Measurements from ENCODE around the gene SPRR5. TPM values are rescaled to one million over a fixed set of nuclear protein-coding genes. Genes with fewer than 3 reads are reported as not detected.

The SPRR5 gene
- total RNA-seq, 1 donor, result not detected

DNA sequence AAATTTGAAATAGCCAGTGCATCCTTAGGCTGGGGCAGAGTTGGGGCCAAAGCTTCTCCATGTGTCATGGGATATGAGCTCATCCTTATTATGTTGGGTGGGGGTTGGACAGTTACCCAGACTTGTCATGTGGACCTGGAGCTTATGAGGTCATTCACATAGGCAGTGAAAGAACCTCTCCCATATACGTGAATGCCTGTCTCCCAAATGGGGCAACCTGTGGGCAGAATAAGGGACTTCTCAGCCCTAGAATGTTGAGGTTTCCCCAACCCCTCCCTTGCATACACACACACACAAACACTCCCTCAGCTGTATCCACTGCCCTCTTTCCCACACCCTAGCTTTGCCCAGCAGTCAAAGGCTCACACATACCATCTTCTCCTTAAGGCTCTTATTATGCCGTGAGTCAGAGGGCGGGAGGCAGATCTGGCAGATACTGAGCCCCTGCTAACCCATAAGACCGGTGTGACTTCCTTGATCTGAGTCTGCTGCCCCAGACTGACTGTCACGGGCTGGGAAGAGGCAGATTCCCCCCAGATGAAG, 40.9 kb upstream of the SPRR5 start:
- TF ChIP-seq, protein P1, sequence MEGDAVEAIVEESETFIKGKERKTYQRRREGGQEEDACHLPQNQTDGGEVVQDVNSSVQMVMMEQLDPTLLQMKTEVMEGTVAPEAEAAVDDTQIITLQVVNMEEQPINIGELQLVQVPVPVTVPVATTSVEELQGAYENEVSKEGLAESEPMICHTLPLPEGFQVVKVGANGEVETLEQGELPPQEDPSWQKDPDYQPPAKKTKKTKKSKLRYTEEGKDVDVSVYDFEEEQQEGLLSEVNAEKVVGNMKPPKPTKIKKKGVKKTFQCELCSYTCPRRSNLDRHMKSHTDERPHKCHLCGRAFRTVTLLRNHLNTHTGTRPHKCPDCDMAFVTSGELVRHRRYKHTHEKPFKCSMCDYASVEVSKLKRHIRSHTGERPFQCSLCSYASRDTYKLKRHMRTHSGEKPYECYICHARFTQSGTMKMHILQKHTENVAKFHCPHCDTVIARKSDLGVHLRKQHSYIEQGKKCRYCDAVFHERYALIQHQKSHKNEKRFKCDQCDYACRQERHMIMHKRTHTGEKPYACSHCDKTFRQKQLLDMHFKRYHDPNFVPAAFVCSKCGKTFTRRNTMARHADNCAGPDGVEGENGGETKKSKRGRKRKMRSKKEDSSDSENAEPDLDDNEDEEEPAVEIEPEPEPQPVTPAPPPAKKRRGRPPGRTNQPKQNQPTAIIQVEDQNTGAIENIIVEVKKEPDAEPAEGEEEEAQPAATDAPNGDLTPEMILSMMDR (IDR thresholded peaks at IDR 0.05; ENCODE audit: insufficient read depth, low read length), result no peak
- peak; percentile 47 for DNase-seq (ENCODE audit: low read depth)
- H3K4me3 ChIP-seq (ENCODE audit: low read depth, low read length), result no peak overlapping the region

DNA sequence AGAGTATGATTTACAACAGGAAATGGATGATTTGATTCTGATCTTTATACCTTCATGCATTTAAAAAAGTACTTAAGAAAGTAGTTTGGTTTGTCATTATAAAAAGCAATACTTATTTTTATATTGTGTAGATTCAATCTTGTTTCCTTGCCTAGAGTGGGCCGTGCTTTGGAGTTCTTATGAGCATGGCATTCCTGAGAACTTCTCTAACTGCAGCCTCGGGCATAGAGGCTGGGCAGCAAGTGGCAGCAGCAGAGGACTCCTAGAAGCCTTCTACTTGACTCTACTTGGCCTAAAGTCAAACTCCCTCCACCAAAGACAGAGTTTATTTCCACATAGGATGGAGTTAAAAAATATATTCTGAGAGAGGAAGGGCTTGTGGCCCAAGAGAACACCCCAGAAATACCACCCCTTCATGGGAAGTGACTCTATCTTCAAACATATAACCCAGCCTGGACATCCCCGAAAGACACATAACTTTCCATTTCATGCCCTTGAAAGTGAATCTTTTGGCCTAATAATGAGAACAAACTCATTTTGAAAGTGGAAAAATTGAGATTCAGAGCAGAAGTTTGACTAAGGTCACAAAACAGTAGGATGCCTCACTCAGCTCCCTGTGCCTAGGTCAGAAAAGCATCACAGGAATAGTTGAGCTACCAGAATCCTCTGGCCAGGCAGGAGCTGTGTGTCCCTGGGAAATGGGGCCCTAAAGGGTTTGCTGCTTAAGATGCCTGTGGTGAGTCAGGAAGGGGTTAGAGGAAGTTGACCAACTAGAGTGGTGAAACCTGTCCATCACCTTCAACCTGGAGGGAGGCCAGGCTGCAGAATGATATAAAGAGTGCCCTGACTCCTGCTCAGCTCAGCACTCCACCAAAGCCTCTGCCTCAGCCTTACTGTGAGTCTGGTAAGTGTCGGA, 39.1 kb upstream of the SPRR5 start, which contains the start of gene IVL:
IVL (plus strand) TSS at position 861 of the 916 bp plus-strand sequence. CDS start 1,252 bp downstream, outside the sequence.
- TF ChIP-seq, protein P1 (IDR thresholded peaks at IDR 0.05; ENCODE audit: insufficient read depth, low read length), result no peak
- no peak within 1 kb of the TSS for H3K4me3 ChIP-seq (ENCODE audit: low read depth, low read length)
- DNase-seq (ENCODE audit: low read depth), result no peak

DNA sequence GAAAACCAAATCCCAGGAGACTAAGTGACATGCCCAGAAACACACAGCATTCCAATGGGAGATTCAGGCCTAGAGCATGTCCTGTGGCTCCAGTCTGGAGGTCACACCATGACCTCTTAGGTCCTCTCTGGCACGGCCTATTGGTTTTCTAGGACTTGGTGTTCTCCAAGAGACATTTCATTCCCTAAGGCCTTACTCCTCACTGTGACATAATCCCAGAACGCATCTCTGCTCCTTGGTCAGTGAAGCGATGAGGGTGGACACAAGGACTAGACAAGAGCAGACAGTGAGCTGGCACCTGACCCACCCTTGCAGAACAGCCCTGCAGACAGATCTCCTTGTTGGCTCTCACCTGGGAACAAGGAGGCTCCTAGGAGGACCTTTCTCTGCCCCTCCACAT, 37.8 kb upstream of the SPRR5 start:
- TF ChIP-seq, protein P1 (IDR thresholded peaks at IDR 0.05; ENCODE audit: insufficient read depth, low read length), result no peak
- no peak overlapping the region for H3K4me3 ChIP-seq (ENCODE audit: low read depth, low read length)
- no peak for DNase-seq (ENCODE audit: low read depth)

DNA sequence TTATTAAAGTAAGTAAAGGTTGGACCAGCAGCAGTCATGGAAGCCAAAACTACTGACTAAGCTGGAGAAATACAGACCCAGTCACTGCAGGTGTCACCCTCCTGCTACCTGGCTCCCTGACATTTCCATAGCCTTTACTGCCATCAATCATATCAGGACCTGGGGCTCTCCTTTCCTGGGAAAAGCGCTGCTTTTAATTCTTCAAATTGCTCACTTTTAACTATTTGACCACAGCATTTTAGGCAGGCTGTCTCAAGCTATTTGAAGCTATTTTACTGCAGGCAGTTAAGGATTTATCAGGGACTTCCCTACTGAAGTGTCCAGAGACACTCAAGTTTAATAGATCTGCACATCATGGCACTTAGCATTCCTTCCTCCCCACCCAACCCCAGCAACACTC, 34.5 kb upstream of the SPRR5 start:
- DNase-seq (ENCODE audit: low read depth), result no peak
- H3K4me3 ChIP-seq (ENCODE audit: low read depth, low read length), result no peak overlapping the region
- TF ChIP-seq, protein P1 (IDR thresholded peaks at IDR 0.05; ENCODE audit: insufficient read depth, low read length), result no peak

DNA sequence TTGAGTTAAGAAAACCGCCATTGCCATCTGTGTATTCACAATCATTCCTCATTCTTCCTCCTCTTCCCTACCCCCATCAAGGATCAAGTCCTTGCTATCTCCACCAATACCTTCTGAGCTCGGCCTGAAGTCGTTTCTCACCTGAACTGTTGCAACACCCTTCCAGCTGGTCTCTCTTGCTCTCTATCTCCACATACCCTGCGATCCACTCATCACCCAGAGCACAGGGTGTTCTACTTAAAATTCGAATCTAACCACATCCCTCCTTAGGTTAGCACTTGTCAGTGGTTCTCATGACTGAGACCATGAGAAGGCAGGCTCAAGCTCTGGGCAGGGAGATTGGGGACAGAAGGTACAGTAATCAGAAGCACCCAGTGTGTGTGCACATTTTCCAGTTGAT, 34.1 kb upstream of the SPRR5 start:
- no peak for DNase-seq (ENCODE audit: low read depth)
- H3K4me3 ChIP-seq (ENCODE audit: low read depth, low read length), result no peak overlapping the region
- TF ChIP-seq, protein P1 (IDR thresholded peaks at IDR 0.05; ENCODE audit: insufficient read depth, low read length), result no peak

DNA sequence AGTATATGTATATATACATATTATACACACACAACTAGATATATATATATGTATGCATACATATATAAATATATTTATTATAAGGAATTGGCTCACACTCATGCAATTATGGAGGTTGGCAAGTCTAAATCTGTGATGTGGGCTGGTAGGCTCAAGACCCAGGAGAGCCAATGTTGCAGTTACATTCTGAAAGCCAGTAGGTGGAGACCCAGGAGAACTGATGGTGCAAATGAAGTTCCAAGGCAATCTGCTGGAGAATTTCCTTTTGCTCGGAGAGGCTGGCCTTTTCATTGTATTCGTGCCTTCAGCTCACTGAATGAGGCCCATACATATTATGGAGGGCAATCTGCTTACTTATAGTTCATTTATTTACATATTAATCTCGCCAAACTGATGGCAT, 29.2 kb upstream of the SPRR5 start:
- DNase-seq (ENCODE audit: low read depth), result peak; percentile 9
- TF ChIP-seq, protein P1 (IDR thresholded peaks at IDR 0.05; ENCODE audit: insufficient read depth, low read length), result peak; percentile 29
- H3K4me3 ChIP-seq (ENCODE audit: low read depth, low read length), result no peak overlapping the region
